GM19023 (cell line): ENCODE results near the gene CELSR1.

Experiments
- ATAC-seq: cut with Tn5 transposase; IDR thresholded peaks from one replicate; pipeline ENCODE4 v1.9.1; 2021; ENCODE audit warnings: mild to moderate bottlenecking, moderate library complexity; ENCODE audit not compliant: unreplicated experiment

CELSR1 gene

DNA sequence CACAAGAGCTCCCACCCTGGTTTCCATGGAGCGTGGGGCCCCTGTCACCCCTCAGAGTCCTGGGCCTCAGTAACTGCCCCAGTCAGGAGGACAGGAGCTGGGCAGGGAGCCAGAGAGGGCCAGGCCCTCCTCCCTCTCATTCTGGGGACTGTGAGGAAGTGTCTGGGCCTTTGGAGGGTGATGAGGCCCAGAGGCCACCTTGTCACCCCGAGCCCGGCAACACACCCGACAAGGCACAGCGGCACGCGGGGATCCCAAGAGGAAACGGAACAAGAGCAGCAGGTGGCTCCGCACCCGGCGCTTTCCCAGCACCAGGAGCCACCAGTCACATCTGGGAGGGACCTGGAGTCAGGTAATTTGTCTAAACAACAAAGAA lies 72.1 kb downstream of the CELSR1 start:
- no peak for ATAC-seq

DNA sequence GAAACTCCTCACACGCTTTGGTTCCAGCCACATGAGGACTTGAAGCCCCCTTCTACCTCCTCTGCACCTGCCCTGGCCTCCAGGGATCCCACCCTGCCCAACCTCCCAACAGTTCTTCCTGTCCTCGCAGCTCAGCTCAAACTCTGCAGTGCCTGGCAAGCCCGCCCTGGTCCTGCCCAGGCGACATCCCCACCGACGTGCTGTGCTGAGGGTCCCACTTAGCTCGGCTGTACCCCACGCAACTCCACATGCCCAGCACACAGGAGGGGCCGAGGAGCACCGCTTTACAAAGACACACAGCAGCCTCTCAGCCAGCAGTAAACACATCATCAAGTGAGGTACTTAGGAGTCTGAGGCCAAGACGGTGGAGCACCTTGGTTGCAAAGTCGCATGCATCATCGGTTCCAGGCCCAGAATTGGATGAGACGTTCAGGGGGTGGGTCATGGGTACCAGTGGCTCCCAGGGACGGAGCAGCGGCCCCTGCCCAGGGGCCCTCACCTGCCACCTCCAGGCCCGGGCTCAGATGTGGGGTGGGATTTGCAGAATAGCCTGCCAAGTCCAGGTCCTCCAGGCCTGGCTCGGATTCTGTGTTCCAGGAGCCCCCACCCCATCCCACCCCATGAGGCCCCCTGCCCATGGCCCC lies 72.6 kb downstream of the CELSR1 start:
- no peak for ATAC-seq

DNA sequence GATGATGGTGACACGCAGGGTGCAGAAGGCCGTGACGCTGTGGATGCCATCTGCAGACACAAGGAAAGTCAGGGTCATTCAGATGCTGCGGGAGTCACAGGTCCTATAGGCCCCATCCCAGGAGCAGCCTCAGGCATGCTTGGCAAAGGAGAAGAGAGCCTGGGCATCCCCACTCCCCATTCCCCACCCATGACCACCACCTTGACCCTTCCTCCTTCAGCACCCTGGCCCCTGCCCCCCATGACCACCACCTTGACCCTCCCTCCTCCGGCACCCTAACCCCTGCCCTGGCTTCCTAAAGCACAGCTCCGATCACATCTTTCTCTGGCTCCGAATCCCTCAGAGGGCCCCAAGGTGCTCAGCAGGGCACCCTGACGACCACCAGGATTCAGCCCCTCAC lies 73.1 kb downstream of the CELSR1 start:
- ATAC-seq = no peak

DNA sequence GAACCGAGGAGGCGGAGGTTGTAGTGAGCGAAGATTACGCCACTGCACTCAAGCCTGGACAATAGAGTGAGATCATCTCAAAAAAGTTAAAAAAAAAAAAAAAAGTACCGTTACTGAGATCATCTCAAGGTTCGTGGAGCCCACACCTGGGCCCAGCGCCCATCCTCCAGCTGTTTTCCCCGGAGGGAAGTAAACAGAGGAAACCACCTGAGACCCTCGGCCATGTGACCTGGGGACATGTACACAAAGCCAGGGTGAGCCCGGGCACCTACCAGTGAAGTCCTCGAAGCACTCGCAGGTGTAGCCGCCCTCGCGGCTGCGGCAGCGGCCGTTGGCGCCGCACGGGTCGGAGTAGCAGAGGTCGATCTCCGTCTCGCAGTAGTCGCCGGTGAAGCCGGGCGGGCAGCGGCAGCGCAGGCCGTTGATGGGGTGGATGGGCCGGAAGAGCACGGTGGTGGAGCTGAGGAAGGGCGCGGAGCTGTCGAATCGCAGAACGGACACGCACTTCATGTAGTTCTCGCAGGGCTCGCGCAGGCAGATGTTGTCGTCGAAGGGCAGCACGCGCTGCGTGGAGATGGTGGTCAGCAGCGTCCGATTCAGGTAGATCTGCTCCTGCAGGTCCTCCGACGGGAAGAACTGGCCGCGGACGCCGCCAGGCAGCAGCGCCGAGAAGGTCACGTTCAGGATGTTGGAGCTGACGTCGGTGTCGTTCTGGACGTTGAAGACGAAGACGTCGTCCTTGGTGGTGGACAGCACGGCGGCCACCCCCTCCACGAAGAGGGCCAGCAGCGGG lies 73.8 kb downstream of the CELSR1 start:
- no peak for ATAC-seq

DNA sequence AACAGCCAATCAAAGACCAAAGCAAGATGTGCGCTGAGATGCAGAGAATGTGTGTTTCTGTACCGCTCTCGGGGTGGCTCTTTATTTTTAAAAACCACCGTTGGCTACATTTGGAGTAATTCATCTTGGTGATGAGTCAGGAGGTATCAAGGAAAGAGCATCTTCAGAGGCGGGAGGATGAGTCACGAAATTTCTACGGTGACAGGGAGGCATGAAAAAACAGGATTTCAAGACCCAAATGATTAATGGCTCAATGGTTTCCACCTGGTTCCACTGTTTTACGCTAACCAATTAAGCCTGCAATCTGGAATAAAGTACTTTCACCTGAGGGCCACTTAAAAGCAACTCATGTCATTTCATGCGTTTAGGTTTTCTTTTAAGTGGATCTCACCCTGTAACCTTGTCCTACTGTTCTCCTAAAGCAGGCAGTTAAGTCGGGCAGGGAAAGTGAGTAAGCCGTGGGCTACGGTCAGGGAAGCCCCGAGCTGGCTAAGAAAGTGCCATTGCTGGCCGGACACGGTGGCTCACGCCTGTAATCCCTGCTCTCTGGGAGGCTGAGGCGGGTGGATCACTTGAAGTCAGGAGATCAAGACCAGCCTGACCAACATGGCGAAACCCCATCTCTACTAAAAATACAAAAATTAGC lies 74.6 kb downstream of the CELSR1 start:
- no peak for ATAC-seq

DNA sequence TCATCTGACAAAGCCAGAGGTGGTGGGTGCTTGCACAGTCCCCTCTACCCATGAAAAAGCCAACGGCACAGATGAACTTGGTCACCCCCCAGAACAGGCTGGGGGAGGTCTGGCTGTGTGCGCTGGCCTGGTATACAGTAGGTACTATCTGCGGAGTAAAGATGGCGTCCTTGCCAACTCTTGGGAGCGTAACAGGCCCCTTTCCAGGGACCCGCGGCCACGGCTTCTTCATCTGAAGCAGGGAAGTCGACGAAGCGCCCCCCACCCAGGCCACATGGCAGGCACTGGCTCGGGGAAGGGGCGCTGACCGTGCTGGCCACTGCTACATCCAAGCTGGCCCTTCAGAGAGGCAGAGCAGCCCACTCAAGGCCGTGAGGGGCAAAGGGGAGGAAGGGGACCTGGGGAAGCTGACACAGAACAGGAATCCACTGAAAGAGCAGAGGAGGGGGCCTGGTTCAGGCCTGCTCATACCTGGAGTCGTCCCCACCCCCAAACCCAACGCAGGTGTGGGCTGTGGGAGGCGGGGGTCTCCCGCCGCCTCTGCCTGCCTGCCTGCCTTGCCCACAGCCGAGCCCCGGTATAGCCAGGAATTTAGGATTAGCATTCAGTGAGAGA lies 75.7 kb downstream of the CELSR1 start:
- no peak for ATAC-seq

DNA sequence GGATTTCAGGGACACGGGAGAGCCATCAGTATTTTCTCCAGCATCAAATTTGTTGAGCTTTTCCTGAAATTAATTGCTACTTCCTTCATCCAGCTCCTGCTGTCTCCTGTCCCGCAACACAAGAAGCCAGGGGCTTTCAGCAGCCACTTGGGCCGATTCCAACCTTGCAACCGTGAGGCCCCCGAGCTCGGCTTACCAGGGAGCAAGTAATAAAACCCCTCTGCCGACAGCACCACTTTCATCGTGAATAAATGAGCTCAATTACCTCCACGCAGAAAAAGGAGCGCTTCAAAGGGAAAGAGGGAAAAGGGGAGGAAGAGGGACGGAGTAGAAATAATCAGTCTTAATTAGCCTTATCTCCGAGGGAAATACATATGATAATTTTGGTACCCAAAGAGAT lies 76.6 kb downstream of the CELSR1 start:
- ATAC-seq = no peak

DNA sequence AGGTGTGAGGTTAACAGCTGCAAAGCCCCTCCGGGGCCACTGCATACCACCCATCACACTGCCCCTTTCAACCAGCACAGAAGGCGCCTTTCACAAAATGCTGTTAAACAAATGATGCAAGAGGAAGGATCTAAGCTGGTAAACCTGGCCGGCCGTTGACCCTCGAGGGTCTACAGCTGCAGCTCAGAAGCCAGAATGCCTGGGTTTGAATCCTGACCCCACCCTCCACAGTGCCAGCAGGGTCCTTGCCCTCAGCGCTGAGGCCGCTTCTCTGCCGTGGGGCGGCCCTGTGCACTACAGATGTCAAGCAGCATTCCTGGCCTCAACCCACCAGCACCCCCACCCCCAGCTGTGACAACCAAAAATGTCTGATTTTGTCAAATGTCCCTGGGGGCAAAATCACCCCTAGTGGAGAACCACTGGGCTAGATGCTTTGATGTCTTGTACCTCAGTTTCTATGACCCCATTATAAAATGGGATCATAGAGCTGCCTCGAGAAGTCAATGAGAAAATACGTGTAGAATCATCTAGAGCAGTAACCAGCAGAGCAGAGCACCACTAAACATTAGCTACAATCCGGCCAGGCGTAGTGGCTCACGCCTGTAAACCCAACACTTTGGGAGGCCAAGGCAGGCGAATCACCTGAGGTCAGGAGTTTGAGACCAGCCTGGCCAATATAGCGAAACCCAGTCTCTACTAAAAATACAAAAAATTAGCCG lies 77.9 kb downstream of the CELSR1 start:
- ATAC-seq = no peak

DNA sequence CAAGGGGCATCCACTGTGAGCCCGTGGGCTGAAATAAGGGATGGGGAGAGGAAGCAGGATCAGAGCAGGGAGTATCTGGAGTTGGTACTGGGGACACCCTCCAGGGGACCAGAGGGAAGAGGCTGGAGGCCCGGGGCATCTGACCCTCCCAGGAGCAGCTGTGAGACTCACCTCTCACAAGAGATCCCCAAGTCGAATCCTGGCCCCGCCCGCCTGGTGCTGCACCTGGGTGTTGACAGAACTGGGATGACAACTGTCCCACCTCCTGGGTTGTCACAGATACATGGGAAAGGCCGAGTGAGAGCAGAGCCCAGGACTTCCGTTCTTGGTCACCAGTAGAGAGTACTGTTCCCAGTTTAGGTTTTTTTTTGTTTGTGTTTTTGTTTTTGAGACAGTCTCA lies 78.9 kb downstream of the CELSR1 start:
- no peak for ATAC-seq

DNA sequence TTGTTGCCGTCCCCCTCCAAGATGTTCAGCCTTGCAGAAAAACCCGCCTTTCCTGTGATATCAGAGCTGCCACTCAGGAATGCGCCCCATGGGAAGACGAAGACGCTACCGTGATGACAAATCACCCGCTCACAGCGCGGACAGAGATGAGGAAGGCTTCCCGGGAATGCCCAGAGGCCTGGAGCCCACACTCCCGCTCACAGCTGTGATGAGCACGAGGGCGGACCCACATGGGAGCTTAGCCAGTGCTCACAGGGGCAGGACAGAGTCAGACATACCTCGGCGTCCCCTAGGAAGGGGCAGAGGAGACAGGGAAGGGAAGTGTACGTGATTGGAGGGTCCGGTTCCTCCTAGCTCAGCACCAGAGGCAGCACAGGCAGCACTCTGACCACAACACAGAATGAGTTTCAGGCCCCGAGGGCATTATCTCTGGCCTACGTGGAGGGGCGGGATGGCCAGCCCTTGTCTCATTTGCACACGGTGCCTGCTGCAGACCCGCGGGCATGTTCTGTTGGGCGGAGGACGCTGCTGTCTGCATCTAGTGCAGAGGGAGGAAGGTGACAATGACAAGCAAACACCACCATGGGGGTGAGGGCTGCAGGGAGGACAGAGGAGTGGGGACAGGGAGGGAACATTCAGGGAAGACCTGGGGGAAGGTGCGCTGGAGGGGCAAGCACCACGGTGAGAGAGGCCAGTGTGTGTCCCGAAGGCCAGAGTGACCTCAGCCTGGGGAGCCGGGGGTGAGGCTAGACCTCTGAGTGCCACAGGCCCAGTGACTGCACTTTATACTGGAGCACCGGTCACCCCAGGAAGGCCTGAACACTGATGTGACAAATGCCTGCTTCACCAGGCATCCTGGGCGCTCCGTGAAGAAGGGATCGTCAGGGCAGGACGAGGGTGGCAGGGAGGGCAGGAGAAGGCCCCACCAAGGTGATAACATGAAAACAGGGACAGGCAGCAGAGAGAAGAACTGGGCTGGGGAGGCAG lies 79.6 kb downstream of the CELSR1 start:
- no peak for ATAC-seq

DNA sequence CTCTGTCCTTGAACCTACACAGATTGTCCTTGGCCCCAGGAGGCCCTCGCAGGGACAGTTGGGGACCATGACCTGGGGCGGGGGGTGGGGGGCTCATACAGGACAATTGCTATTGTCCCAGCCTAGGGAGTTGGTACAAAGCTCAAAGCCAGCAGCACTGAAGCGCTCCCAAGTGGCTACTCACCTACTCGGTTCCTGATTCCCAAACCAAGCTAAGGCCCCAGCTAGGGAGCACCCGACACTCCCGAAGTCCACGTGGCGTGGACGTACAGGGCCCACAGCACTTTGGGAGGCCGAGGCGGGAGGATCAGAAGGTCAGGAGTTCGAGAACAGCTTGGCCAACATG lies 80.6 kb downstream of the CELSR1 start:
- no peak for ATAC-seq

DNA sequence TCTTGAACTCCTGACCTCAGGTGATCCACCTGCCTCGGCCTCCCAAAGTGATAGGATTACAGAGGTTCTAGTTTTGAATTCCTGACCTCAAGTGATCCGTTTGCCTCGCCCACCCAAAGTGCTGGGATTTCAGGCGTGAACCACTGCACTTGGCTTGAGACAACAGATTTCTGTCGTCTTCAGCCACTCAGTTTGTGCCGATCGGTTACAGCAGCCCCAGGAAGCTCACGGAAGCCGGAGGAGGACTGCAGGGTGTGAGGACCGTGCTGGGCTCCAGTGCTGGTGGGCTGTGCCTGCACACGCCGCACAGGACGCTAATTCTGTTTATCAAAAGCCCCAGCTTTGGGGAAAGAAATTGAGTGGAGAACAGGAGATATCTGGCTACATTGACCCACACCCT lies 82.0 kb downstream of the CELSR1 start:
- no peak for ATAC-seq

DNA sequence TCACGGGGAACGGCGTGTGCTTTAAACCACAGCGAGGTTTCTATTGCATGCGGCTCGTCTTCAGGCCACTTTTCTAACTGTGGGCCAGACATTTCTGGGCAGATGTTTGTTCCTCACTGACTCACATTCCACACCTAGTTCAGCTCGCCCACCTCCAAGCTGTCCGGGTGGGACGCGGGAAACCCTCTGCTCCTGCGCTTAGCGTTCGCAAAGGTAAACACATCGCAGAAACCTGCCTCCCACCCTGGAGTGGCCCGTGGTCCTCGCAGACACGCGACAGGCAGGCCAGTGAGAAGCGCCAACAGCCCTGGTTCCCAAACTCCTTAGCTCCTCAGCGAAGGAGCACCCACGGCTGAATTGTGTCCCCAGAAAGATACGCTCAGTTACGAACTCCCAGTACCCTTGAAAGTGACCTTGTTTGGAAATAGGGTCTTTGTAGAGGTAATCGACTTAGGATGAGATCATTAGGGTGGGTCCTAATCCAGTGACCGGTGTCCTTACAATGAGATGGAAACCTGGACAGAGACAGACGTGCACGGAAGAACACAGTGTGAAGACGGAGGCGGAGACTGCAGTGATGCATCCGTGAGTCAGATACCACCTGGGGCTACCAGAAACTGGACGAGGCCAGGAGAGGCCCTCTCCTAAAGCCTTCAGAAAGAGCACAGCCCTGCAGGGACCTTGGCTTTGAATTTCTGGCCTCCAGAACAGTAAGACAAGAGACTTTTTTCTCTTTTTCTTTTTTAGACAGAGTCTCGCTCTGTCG lies 82.7 kb downstream of the CELSR1 start:
- no peak for ATAC-seq

DNA sequence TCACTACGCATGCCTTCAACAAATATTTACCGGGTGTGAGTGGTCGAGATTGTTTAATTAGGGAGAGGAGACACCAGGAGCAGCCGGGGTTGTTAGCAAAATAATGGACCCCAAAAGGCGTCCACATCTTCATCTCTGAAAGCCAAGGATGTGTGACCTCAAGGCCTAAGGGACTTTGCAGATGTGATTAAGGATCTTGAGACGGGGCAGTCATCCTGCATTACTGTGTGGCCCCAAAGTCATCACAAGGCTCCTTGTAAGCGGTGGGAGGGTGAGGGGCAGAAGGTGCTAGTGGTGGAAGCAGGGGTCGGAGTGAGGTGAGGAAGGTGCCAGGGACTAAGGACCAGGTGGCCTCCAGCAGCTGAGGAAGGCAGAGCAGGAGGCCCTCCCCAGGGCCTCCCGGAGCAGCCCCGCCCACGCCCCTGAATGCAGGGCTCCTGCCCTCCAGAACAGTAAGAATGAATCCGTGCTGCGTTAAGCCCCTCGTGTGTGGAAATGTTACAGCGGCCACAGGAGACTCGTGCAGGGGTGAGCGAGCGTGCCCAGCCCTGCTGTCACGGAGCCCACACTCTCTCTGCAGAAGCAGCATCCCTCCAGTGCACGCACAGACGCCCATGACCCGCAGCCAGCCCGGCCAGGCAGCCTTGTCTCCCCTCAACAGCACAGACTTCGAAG lies 83.5 kb downstream of the CELSR1 start:
- no peak for ATAC-seq

DNA sequence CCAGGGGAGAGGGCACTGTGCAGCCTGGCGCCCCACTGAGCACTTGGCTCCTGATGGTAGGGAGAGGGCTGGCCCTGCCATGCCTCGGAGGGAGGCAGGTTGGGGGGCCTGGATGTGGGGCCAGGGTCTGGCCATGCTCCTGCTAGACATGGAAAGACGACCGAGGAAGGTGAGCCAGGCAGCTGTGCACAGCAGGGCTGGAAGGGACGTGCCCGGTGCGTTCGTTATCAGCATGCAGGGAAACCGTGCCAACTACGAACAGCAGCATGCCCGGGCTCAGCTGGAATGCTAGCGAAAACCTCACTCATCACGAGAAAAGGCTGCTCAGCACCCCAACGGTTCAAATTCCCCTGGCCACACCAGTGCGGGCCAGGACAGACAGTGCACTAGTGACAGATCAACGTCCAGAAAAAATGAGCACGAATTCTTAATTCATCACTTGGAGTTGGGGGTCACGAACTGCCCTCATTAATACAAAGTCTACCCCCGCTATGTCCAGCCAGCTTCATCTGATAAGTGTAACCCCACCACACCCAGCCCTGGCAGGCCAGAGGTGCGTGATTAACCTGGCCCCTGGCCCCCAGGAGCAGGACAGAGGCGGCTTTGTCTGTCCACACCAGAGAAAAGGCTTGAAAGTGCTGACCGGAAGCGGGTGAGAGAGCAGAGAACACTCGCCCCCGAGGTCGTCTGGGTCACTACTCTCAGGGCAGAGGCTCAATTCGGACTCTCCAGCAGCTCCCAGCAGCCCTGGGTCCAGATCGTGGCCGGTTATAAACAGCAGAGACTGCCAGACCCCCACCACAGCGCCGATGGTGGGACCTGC lies 84.2 kb downstream of the CELSR1 start:
- no peak for ATAC-seq

DNA sequence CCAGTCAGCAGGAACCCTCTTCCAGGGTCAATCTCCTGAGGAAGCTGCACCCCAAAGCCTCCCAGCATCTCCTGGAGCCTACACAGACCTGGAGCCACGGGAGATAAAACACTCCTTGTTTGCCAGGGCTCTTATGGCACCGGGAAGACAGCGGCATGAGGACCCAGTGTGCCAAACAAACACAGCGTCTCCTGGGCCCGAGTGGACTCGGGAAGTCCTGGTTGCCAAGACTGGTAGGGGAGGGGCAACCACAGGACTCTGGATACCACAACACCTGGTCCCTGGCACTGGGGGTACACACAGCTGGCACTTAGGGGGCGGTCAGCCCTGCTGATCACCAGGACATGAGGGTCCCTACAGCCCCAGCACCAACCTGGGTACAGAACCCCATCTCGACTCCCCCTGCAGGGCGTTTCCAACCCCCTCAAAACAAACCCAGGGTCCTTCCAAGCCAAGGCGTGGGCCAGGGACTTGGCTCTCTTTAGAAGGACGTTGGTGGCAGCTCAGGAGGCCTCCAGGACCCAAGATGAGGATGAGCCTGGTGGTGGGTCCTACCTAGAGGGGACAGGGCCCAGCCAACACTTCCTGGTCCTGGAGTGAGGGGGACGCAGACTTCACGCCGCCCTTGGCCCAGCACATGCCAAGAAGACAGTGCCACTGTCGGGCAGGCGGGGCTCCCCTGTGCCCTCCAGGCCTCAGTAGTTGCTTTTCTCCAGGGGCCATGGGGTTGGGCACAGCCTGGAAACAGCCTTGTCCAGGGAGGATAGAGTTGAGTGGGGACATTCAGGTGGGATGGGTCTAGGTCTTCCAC lies 85.0 kb downstream of the CELSR1 start:
- no peak for ATAC-seq

DNA sequence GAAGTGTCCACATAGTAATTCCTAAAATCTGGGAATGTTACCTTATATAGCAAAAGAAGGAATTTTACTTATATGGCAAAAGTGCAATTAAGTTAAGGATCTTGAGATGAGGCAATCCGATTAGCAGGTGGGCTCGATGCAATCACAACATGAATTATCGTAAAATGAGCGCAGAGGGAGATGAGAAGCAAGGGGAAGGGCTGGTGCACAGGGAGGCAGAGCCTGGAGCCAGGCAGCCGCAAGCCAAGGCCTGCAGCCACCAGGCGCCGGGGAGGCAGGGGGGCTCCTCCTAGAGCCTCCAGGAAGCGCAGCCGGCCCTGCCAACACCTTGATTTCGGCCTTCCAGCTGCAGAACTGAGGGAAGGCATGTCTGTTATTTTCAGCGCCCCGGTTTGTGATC lies 85.7 kb downstream of the CELSR1 start:
- no peak for ATAC-seq
